AML-193 (cell line): ENCODE data around the gene WDR54.
"Not testable (repeated sequence)": the region's sequence is repeated elsewhere in the genome, so short reads cannot be mapped to it uniquely, and the experiment has no call there.

Source experiments
- DNase-seq, 2 experiments: peaks; one replicate each; lab custom pipeline; 2025; lab: John Stamatoyannopoulos, UW

Gene WDR54

GRCh38 chr2:74406035-74406434, 15.5 kb upstream of the WDR54 start:
- no peak for DNase-seq

DNA sequence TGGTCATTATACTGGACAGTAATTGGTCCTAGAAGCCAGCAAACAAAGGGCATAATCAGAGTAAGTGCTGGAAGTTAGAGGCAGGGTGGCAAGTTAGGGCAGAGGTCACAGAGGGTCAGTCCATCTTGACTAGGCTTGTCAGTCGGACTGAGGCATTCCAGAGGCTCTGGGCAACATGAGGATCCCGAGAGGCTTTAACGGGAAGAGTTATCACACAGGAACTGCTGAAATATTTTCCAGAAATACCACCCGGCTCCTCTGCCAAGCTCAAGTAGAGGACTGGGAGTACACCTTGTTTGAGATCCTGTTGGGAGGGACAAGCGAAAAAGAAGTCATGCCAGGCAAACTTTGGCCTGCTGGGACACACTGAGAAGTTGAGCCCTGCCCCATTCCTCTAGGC, 13.8 kb upstream of the WDR54 start:
- DNase-seq = no peak

DNA sequence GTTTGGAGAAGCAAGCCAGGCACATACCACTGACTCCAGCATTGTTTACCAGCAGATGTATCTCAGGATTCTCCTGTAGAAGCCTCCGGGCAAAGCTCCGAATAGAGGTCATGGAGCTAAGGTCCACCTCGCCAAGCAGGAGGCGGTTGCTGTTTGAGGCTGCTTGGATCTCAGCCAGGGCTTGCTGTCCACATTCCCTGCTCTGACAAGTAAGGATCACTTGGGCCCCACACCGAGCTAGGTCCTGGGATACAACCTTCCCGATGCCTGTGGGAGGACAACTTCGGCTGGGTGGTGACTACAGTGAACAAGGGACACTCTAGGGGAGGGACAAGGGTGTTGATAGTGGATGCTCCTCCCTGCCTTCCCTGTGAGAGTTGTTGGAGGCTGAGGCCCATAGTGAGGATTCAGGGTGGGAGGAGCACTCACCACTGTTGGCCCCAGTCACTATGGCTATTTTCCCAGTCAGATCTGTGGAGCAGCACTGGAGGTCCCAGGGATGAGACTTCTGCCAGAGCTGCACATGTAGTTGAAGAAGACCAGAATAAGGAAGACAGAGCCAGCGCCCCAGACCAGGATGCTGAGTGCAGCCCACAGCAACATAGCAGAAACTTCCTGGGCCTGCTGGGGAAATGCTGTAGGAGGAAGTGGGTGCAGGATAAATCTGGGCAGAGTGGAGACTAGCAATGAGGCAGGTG, 8.4 kb upstream of the WDR54 start:
- DNase-seq = no peak

DNA sequence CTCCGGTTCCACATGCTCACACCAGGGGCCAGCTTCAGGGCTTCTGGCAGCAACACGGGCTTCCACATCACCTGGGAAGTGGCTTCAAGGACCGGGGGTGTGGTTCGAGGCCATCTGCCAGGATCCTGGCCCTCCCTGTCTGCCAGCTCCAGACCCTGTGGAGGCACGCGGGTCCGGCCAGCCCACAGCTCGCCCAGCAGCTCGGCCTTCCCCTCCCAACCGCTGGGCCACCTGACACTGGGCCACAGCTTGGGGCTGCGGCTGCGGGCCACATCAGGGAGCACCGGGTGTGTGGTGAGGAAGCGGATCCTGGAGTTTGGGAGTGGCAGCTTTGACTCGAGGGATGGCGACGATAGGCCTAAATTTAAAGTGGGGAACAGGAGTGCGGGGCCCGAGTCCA, 7.1 kb upstream of the WDR54 start:
- no peak for DNase-seq

GRCh38 chr2:74414881-74415761, 6.4 kb upstream of the WDR54 start:
- no peak for DNase-seq

DNA sequence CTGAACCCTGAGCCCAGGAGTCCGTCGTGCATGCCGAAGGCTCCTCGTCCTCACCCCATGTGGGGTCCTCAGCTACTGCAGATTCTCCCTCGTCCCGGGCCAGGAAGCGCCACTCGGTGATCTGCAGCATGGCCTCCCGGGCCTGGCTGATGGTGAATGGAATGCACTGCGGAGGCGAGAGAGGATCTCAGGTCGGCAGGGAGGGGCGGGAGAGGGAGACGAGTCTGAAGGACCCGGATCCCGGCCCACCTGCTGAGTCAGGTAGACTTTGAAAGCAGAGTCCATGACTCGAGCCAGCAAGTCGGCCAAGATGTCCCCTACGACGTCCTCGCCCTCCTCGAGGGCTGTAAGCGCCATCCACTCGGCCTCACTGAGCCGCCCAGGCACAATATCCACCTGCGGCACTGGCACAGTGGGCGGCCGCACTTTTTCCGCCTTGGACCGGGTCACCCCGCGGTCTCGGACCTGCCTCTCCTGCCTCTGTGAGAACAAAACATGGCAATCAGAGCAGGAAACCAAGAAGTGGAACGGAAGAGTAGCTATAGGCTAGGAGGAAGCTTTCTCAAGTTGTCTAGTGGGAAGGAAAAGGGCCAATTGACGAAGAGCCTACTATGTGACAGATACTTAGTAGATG, 5.7 kb upstream of the WDR54 start:
- no peak for DNase-seq

DNA sequence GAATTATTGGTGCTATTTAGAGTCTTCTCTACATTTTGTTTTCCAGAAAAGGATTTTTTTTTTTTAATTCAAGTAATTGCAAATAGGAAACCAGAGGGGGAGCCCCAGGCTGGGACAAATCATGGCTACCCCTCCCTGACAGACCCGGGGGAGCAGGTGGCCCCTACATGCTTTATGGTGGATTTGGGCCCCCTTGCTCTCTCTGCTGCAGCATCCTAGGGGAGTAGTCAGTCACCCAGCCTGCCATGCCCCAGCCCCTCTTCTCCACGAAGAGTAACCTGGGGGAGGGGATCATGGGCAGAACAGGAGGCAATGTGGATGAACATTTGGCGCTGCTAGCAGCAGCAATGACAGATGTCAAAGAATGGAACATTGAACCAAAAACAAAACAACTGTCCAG, 4.8 kb upstream of the WDR54 start:
- no peak for DNase-seq

GRCh38 chr2:74417197-74417596, 4.3 kb upstream of the WDR54 start:
- DNase-seq = no peak

GRCh38 chr2:74417763-74418162, 3.8 kb upstream of the WDR54 start:
- DNase-seq = no peak

- DNase-seq = no peak
Observed at GRCh38 chr2:74418312-74418711, 3.2 kb upstream of the WDR54 start.

DNA sequence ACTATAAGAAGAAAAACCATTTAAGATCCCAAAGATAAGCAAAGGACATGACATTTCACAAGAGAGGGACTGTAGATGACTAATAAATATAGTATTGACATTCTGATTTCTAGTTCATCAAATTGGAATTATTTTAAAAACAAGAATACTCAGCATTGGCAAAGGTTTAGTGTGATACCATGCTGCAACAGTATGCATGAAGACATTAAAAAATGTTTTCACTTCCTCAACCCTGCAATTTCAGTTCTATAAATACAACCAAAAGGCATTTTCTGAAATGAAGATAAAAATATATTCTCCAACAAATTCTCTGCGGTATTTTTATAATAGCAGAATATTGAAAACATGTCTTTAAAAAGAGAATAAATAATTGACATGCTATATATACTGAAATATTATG, 2.2 kb upstream of the WDR54 start:
- DNase-seq = no peak

GRCh38 chr2:74420006-74420405, 1.5 kb upstream of the WDR54 start:
- DNase-seq = no peak

- DNase-seq = not testable (repeated sequence)
Observed at GRCh38 chr2:74420443-74421103, 957 bp upstream of the WDR54 start.

DNA sequence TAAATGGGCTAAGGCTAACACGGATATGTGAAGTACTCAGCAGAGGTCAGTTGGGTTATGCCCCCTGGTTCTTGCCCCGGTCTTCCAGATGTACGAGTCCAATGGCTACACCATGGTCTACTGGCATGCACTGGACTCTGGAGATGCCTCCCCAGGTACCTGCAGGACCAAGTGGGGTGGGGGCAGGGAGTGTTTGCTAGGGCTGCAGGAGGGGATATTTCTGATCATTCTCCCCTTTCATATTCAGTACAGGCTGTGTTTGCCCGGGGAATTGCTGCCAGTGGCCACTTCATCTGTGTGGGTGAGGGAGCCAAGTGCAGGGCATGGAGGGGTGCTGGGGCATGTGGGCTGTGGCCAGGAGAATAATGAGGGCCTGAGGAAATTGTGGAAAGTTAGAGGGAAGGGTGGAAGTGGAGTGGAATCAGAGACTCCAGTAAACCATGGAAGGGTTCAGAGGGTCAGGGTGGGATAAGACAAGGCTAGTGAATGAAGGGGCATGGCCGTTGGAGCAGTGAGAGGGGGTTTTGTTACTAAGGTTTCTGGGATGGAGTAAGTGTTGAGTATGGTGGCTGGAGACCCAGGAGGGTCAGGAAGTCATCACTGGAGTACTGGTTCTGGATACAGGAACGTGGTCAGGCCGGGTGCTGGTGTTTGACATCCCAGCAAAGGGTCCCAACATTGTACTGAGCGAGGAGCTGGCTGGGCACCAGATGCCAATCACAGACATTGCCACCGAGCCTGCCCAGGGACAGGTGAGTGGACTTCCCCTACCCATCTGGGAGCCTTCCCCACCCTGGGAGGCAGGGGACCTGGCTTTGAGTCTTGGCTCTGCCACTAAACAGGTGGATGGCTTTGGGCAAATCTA, 1.9 kb downstream of the WDR54 start:
- DNase-seq = no peak

- DNase-seq = no peak
Observed at GRCh38 chr2:74424139-74424992, 2.8 kb downstream of the WDR54 start.

DNA sequence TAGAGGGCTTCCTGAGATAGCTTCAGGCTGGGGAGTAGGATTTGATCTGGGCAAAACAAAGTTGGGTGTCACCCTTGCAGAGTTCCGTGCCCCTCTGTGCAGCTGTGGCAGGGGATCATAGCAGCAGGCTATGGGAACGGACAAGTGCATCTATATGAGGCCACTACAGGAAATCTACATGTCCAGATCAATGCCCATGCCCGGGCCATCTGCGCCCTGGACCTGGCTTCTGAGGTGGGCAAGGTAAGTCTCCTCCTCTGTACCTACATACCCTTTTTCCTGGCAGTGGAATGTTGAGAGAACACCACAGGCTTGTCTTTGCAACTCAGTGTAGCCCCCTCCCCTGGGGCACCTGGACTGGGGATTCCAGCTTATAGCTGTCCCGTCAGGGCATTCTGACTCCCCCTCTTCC, 3.5 kb downstream of the WDR54 start:
- no peak for DNase-seq

DNA sequence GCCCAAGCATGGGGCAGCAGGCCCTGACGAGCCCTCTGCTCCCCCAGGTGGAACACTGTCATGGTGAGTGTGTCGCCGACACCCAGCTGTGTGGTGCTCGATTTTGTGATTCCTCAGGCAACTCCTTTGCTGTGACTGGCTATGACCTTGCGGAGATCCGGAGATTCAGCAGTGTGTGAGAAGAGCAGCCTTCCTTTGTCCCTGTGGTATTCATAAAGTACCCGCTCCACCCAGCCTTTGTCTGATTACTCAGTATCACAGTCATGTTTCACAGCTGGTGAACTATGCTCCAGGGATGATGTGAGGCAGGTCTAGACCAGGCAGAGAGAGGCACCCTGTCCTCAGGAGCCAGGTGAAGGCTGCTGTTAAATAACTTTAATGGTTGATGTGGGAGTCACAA, 4.0 kb downstream of the WDR54 start:
- DNase-seq = no peak

DNA sequence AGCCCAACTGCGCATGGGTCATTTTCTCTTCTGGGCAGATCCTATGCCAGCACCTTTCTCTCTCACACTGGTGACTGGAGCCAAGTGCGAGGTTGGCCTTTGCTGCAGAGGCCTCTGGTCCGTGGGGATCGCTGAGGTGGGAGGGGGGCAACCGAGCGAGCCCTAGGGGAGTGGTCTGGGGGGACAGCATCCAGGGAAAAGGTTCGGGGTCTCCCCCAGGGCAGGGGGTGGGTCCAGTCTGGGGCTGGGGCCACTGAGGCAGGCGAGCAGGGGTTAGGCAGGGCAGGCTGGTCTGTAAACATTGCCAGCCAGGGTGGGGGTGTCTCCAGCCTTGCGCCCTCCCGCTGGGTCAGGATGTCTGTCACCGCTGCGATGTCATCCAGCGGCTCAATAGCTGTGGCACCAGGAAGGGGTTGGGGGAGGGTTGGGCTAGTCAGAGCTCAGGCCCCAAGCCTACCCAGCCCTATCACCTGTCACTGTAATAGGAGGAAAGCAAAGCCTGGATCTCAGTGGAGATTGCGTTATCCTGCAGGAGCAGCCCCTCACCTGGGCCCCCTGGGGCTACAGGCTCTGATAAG, 4.7 kb downstream of the WDR54 start:
- DNase-seq = no peak

DNA sequence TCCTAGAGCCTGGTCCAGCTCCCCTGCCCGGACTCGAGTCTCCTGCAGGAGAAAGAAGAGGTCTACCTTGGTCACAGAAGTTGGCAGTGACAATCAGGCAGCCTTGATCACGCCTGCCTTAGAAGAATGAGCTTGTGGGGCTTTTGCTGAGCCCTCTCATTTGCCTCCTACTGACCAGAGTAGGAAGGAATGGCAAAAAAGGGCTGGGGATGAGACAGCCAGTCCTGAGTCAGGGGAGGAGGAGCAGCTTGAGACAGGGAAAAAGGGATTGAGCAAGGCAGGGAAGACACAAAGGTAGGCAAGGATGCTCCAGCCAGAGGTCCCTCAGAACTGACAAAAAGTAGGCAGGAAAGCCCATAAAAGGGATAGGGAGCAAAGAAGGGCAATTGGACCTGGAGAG, 6.0 kb downstream of the WDR54 start:
- no peak for DNase-seq

- DNase-seq = no peak
Observed at GRCh38 chr2:74428675-74429074, 7.1 kb downstream of the WDR54 start.
